ENCODE data around the gene CSTA. TPM values are rescaled to one million over a fixed set of nuclear protein-coding genes. Genes with fewer than 3 reads are reported as not detected.

Gene CSTA
- total RNA-seq, 1 experiment from 2014 or later, result 0.34 TPM

- DNase-seq (ENCODE audit: low read depth), result no peak
Measured at GRCh38 chr3:122374034-122374433, 49.0 kb downstream of the CSTA start.

- DNase-seq (ENCODE audit: low read depth), result no peak
Measured at GRCh38 chr3:122377975-122378374, 52.9 kb downstream of the CSTA start.

GRCh38 chr3:122382888-122383666 is 58.0 kb downstream of the CSTA start, which contains the start of gene MIX23:
MIX23 (minus strand) TSS chr3:122383231; CDS start chr3:122383224, 7 bp downstream.
- peak; percentile 89 for DNase-seq (ENCODE audit: low read depth)

- DNase-seq (ENCODE audit: low read depth), result peak; percentile 95
Measured at GRCh38 chr3:122383771-122384697, 59.0 kb downstream of the CSTA start, which contains the start of gene FAM162A. FAM162A (plus strand) TSS chr3:122384182; CDS start chr3:122384266, 84 bp downstream.

- no peak for DNase-seq (ENCODE audit: low read depth)
Measured at GRCh38 chr3:122387709-122388108, 62.7 kb downstream of the CSTA start.

- DNase-seq (ENCODE audit: low read depth), result no peak
Measured at GRCh38 chr3:122389197-122389596, 64.1 kb downstream of the CSTA start.

- no peak for DNase-seq (ENCODE audit: low read depth)
Measured at GRCh38 chr3:122389892-122390291, 64.8 kb downstream of the CSTA start.

GRCh38 chr3:122390665-122391064 is 65.6 kb downstream of the CSTA start:
- no peak for DNase-seq (ENCODE audit: low read depth)

Other genes with a start within 250 kb of the CSTA start
- not detected in 2 replicates for gene CASR, start 141.6 kb upstream of the CSTA start, total RNA-seq (2014; rRNA removed; shearing (Covaris generic))
- 121 and 155 TPM in 2 replicates for gene MIX23, start 58.0 kb downstream of the CSTA start, total RNA-seq (2014; rRNA removed; shearing (Covaris generic))
- 78.9 and 81.1 TPM in 2 replicates for gene FAM162A, start 58.9 kb downstream of the CSTA start, total RNA-seq (2014; rRNA removed; shearing (Covaris generic))
- gene WDR5B, start 90.8 kb downstream of the CSTA start, total RNA-seq (2014; rRNA removed; shearing (Covaris generic)), result 9.2 TPM in 2 replicates
- gene KPNA1, start 189.7 kb downstream of the CSTA start, total RNA-seq (2014; rRNA removed; shearing (Covaris generic)), result 46.1 and 82.6 TPM in 2 replicates
- gene PARP9, start 239.1 kb downstream of the CSTA start, total RNA-seq (2014; rRNA removed; shearing (Covaris generic)), result 10.5 and 10.7 TPM in 2 replicates
- gene DTX3L, start 239.1 kb downstream of the CSTA start, total RNA-seq (2014; rRNA removed; shearing (Covaris generic)), result 17.4 and 22.5 TPM in 2 replicates

Measured in HT1080 (cell line).